HG03108 (cell line): Measurements from ENCODE around the gene HFE.
"Not testable (repeated sequence)": the region's sequence is repeated elsewhere in the genome, so short reads cannot be mapped to it uniquely, and the experiment has no call there.

Experiments
- ATAC-seq: cut with Tn5 transposase; IDR thresholded peaks from one replicate; pipeline ENCODE4 v1.9.1; 2021; ENCODE audit warnings: moderate library complexity; ENCODE audit not compliant: unreplicated experiment

HFE gene

GRCh38 chr6:26087284-26088115, at the start of gene HFE:
Gene HFE (plus strand): TSS chr6:26087429. CDS start chr6:26087441, 12 bp downstream.
- ATAC-seq = no peak

GRCh38 chr6:26041946-26042345, 45.3 kb upstream of the HFE start:
- ATAC-seq = no peak

GRCh38 chr6:26043384-26044139, 43.7 kb upstream of the HFE start:
- peak; percentile 50 for ATAC-seq

- peak; percentile 17 for ATAC-seq
Measured at GRCh38 chr6:26044140-26045064, 42.8 kb upstream of the HFE start.

- peak; percentile 53 for ATAC-seq
Measured at GRCh38 chr6:26045065-26045927, 41.9 kb upstream of the HFE start.

GRCh38 chr6:26045928-26046368, 41.3 kb upstream of the HFE start:
- ATAC-seq = no peak

- not testable (repeated sequence) for ATAC-seq
Measured at GRCh38 chr6:26047329-26047728, 39.9 kb upstream of the HFE start.

- ATAC-seq = no peak
Measured at GRCh38 chr6:26048590-26048989, 38.6 kb upstream of the HFE start.

GRCh38 chr6:26051665-26052310, 35.4 kb upstream of the HFE start:
- no peak for ATAC-seq

GRCh38 chr6:26052762-26053250, 34.4 kb upstream of the HFE start:
- not testable (repeated sequence) for ATAC-seq

- no peak for ATAC-seq
Measured at GRCh38 chr6:26053992-26054780, 33.0 kb upstream of the HFE start.

GRCh38 chr6:26054781-26055718, 32.2 kb upstream of the HFE start:
- ATAC-seq = peak; percentile 50

GRCh38 chr6:26055719-26056582, 31.3 kb upstream of the HFE start:
- peak; percentile 74 for ATAC-seq

GRCh38 chr6:26056583-26057350, 30.5 kb upstream of the HFE start:
- no peak for ATAC-seq

GRCh38 chr6:26057899-26058298, 29.3 kb upstream of the HFE start:
- ATAC-seq = no peak
